Vagina (tissue), 2 donors: Measurements from ENCODE around the gene TMEM179.

Experiments used
- POLR2AphosphoS5 ChIP-seq, 2 donors: sonication (generic); formaldehyde crosslinking; IDR thresholded peaks; one replicate each; pipeline ENCODE4 v1.9.0; 2017; ENCODE audit warnings: antibody characterized with exemption in 2 of 2, mild to moderate bottlenecking in 2 of 2, low read depth in 1 of 2; ENCODE audit not compliant: insufficient read depth in 1 of 2
- TF ChIP-seq, protein P1 (sequence below), 3 experiments: fragments of 450-650 bp in 2 of 3; fragments of 200-600 bp in 1 of 3; sonication (generic) in 1 of 3; IDR thresholded peaks; one replicate each; pipeline ENCODE4 v1.5.1; 2017 to 2019; ENCODE audit warnings: antibody characterized with exemption in 3 of 3, mild to moderate bottlenecking in 2 of 3, moderate library complexity in 2 of 3

DNA sequence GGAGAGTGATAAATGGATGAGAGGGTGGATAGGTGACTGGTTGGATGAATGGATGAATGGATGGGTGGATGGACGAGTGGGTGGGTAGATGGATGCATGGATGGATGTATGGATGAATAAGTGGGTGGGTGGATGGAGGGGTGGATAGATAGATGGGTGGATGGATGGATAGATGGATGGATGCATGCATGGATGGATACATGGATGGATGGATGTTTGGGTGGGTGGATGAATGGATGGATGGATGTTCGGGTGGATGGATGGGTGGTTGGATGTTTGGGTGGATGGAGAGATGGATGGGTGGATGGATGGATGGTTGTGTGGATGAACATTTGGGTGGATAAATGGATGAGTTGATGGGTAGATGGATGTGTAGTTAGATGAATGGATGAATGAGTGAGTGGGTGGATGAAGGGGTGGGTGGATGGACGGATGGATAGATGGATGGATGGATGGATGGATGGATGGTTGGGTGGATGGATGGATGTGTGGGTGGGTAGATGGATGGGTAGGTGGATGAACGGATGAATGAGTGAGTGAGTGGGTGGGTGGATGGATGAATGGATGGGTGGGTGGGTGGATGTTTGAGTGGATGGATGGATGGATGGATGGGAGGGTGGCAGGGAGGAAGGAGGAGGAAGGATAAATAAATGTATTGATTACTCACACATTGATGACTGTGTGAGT, 9.7 kb upstream of the TMEM179 start:
- TF ChIP-seq, protein P1, sequence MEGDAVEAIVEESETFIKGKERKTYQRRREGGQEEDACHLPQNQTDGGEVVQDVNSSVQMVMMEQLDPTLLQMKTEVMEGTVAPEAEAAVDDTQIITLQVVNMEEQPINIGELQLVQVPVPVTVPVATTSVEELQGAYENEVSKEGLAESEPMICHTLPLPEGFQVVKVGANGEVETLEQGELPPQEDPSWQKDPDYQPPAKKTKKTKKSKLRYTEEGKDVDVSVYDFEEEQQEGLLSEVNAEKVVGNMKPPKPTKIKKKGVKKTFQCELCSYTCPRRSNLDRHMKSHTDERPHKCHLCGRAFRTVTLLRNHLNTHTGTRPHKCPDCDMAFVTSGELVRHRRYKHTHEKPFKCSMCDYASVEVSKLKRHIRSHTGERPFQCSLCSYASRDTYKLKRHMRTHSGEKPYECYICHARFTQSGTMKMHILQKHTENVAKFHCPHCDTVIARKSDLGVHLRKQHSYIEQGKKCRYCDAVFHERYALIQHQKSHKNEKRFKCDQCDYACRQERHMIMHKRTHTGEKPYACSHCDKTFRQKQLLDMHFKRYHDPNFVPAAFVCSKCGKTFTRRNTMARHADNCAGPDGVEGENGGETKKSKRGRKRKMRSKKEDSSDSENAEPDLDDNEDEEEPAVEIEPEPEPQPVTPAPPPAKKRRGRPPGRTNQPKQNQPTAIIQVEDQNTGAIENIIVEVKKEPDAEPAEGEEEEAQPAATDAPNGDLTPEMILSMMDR (IDR thresholded peaks at IDR 0.05): no peak
- no peak for TF ChIP-seq POLR2AphosphoS5 (IDR thresholded peaks at IDR 0.05; ENCODE audit: insufficient read depth in 1 of 2, low read depth in 1 of 2)
